ENCODE data around the gene ERF. TPM values are rescaled to one million over a fixed set of nuclear protein-coding genes. Genes with fewer than 3 reads are reported as not detected.

The ERF gene
- total and polyA plus RNA-seq, 10 of the 15 experiments (the other 5 are each of a cell fraction or from before 2014, with no cell fraction given) = 0.02 to 51.8 (median 14.4) TPM

DNA sequence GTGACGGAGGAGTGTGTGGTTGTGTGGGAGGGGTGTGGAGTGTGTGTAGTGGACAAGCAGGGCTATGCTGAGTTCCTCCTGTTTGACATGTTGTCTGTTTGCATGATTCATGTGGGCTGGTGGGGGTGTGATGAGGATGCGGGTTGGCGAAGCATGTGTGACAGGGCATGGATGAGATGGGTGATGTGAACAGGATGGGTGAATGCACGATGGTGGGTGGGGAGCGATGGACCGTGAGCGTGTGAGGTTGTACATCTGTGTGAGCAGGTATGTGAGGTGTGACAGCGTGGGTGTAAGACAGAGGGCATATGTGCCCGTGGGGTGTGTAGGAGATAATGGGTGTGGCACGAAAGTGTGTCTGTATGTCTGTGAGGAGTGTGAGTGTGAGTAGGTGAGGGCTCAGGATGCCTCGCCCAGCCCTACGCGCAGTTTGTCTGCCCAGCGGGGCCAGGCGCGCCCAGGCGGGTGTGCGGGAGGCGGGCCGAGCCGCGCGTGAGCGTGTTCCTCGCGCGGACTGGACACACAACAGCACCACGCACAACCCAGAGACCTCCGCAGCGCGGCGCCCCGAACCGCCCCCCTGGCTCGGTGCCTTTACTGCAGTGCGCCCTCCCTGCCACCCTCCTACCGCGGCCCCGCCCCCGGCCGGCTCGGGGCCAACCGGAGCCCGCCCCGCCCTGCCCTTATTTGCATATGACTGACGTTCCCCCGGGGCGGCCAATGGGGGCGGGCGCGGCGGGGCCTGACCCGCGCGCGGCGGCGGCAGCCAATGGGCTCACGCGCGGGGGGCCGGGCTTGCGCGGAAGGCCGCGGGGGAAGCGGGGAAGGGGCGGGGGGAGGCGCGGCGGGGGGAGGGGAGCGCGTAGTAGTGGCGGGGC lies 28.5 kb upstream of the ERF start (continued):
- TF ChIP-seq NFYB (IDR thresholded peaks at IDR 0.05; ENCODE audit: insufficient read depth, low read depth, low read length) (peak; percentile 76; the same call in 1 of the 2 replicates), RAD21 (IDR thresholded peaks at IDR 0.05; ENCODE audit: insufficient read depth, low read depth, low read length) (no peak), SMAD5 (IDR thresholded peaks at IDR 0.05; ENCODE audit: low read depth) (no peak), ASH2L (IDR thresholded peaks at IDR 0.05; ENCODE audit: borderline replicate concordance, low read depth) (no peak), CREB1 (IDR thresholded peaks at IDR 0.05; ENCODE audit: low read depth) (peak; percentile 54; the same call in 1 of the 2 replicates), SMC3 (IDR thresholded peaks at IDR 0.05; ENCODE audit: borderline replicate concordance, low read length) (no peak), IKZF1 (conservative IDR thresholded peaks at IDR 0.05) (peak; percentile 63), SRF (IDR thresholded peaks at IDR 0.05; ENCODE audit: low read depth in 2 of 2, low read length in 2 of 2) (no peak), CHD2 (IDR thresholded peaks at IDR 0.05; ENCODE audit: borderline replicate concordance, low read depth, low read length) (no peak), CHD1 (IDR thresholded peaks at IDR 0.05; ENCODE audit: low read depth, low read length) (no peak), HDAC2 (IDR thresholded peaks at IDR 0.05) (no peak), ZNF274 (IDR thresholded peaks at IDR 0.05; ENCODE audit: insufficient read depth, insufficient read length) (no peak), STAT1 (conservative IDR thresholded peaks at IDR 0.05) (no peak), ZNF207 (IDR thresholded peaks at IDR 0.05; ENCODE audit: borderline replicate concordance) (peak; percentile 79; the same call in 1 of the 2 replicates), HDAC6 (IDR thresholded peaks at IDR 0.05; ENCODE audit: unreplicated experiment) (no peak), TCF3 (IDR thresholded peaks at IDR 0.05; ENCODE audit: borderline replicate concordance, insufficient read depth, low read depth, low read length) (no peak)
- TF ChIP-seq, protein P1, sequence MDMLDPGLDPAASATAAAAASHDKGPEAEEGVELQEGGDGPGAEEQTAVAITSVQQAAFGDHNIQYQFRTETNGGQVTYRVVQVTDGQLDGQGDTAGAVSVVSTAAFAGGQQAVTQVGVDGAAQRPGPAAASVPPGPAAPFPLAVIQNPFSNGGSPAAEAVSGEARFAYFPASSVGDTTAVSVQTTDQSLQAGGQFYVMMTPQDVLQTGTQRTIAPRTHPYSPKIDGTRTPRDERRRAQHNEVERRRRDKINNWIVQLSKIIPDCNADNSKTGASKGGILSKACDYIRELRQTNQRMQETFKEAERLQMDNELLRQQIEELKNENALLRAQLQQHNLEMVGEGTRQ (IDR thresholded peaks at IDR 0.05; ENCODE audit: borderline replicate concordance, low read depth, low read length) = no peak
- TF ChIP-seq, protein P2, sequence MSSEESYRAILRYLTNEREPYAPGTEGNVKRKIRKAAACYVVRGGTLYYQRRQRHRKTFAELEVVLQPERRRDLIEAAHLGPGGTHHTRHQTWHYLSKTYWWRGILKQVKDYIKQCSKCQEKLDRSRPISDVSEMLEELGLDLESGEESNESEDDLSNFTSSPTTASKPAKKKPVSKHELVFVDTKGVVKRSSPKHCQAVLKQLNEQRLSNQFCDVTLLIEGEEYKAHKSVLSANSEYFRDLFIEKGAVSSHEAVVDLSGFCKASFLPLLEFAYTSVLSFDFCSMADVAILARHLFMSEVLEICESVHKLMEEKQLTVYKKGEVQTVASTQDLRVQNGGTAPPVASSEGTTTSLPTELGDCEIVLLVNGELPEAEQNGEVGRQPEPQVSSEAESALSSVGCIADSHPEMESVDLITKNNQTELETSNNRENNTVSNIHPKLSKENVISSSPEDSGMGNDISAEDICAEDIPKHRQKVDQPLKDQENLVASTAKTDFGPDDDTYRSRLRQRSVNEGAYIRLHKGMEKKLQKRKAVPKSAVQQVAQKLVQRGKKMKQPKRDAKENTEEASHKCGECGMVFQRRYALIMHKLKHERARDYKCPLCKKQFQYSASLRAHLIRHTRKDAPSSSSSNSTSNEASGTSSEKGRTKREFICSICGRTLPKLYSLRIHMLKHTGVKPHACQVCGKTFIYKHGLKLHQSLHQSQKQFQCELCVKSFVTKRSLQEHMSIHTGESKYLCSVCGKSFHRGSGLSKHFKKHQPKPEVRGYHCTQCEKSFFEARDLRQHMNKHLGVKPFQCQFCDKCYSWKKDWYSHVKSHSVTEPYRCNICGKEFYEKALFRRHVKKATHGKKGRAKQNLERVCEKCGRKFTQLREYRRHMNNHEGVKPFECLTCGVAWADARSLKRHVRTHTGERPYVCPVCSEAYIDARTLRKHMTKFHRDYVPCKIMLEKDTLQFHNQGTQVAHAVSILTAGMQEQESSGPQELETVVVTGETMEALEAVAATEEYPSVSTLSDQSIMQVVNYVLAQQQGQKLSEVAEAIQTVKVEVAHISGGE (CRISPR knock-in tag; IDR thresholded peaks at IDR 0.05) = no peak
- TF ChIP-seq, protein P3, sequence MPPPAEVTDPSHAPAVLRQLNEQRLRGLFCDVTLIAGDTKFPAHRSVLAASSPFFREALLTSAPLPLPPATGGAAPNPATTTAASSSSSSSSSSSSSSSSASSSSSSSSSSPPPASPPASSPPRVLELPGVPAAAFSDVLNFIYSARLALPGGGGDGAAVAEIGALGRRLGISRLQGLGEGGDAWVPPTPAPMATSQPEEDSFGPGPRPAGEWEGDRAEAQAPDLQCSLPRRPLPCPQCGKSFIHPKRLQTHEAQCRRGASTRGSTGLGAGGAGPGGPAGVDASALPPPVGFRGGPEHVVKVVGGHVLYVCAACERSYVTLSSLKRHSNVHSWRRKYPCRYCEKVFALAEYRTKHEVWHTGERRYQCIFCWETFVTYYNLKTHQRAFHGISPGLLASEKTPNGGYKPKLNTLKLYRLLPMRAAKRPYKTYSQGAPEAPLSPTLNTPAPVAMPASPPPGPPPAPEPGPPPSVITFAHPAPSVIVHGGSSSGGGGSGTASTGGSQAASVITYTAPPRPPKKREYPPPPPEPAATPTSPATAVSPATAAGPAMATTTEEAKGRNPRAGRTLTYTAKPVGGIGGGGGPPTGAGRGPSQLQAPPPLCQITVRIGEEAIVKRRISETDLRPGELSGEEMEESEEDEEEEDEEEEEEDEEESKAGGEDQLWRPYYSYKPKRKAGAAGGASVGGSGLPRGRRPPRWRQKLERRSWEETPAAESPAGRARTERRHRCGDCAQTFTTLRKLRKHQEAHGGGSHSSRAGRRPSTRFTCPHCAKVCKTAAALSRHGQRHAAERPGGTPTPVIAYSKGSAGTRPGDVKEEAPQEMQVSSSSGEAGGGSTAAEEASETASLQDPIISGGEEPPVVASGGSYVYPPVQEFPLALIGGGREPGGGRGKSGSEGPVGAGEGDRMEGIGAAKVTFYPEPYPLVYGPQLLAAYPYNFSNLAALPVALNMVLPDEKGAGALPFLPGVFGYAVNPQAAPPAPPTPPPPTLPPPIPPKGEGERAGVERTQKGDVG (CRISPR knock-in tag; IDR thresholded peaks at IDR 0.05) = no peak
- TF ChIP-seq, protein P4, sequence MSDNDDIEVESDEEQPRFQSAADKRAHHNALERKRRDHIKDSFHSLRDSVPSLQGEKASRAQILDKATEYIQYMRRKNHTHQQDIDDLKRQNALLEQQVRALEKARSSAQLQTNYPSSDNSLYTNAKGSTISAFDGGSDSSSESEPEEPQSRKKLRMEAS (IDR thresholded peaks at IDR 0.05; ENCODE audit: low read depth, low read length) = no peak
